ENCODE data around the gene EIF6.

- TF ChIP-seq ZNF776 (tag by site-specific recombination; IDR thresholded peaks at IDR 0.05; ENCODE audit: borderline replicate concordance) (no peak), ZBTB21 (tag by site-specific recombination; IDR thresholded peaks at IDR 0.05) (no peak), ZNF138 (tag by site-specific recombination; IDR thresholded peaks at IDR 0.05; ENCODE audit: borderline replicate concordance) (no peak), ATF2 (tag by site-specific recombination; IDR thresholded peaks at IDR 0.05; ENCODE audit: low read depth) (no peak), ZNF133 (tag by site-specific recombination; IDR thresholded peaks at IDR 0.05) (no peak), TCF7L2 (IDR thresholded peaks at IDR 0.05; ENCODE audit: borderline replicate concordance, low read depth, low read length) (no peak)
- TF ChIP-seq, protein P1, sequence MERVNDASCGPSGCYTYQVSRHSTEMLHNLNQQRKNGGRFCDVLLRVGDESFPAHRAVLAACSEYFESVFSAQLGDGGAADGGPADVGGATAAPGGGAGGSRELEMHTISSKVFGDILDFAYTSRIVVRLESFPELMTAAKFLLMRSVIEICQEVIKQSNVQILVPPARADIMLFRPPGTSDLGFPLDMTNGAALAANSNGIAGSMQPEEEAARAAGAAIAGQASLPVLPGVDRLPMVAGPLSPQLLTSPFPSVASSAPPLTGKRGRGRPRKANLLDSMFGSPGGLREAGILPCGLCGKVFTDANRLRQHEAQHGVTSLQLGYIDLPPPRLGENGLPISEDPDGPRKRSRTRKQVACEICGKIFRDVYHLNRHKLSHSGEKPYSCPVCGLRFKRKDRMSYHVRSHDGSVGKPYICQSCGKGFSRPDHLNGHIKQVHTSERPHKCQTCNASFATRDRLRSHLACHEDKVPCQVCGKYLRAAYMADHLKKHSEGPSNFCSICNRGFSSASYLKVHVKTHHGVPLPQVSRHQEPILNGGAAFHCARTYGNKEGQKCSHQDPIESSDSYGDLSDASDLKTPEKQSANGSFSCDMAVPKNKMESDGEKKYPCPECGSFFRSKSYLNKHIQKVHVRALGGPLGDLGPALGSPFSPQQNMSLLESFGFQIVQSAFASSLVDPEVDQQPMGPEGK (tag by site-specific recombination; IDR thresholded peaks at IDR 0.05), result no peak
- TF ChIP-seq, protein P2, sequence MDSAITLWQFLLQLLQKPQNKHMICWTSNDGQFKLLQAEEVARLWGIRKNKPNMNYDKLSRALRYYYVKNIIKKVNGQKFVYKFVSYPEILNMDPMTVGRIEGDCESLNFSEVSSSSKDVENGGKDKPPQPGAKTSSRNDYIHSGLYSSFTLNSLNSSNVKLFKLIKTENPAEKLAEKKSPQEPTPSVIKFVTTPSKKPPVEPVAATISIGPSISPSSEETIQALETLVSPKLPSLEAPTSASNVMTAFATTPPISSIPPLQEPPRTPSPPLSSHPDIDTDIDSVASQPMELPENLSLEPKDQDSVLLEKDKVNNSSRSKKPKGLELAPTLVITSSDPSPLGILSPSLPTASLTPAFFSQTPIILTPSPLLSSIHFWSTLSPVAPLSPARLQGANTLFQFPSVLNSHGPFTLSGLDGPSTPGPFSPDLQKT (IDR thresholded peaks at IDR 0.05; ENCODE audit: borderline replicate concordance, low read depth, low read length), result no peak
These were observed 18.8 kb upstream of the EIF6 start for GRCh38 chr20:35303382-35303734.

All from HEK293 (cell line).